ENCODE measurements around the gene NTHL1. TPM values are rescaled to one million over a fixed set of nuclear protein-coding genes. Genes with fewer than 3 reads are reported as not detected.

The NTHL1 gene
- total and polyA plus RNA-seq, 2 of the 8 experiments (the other 6 are each of a cell fraction or from before 2014, with no cell fraction given): 70.9 to 150 TPM

DNA sequence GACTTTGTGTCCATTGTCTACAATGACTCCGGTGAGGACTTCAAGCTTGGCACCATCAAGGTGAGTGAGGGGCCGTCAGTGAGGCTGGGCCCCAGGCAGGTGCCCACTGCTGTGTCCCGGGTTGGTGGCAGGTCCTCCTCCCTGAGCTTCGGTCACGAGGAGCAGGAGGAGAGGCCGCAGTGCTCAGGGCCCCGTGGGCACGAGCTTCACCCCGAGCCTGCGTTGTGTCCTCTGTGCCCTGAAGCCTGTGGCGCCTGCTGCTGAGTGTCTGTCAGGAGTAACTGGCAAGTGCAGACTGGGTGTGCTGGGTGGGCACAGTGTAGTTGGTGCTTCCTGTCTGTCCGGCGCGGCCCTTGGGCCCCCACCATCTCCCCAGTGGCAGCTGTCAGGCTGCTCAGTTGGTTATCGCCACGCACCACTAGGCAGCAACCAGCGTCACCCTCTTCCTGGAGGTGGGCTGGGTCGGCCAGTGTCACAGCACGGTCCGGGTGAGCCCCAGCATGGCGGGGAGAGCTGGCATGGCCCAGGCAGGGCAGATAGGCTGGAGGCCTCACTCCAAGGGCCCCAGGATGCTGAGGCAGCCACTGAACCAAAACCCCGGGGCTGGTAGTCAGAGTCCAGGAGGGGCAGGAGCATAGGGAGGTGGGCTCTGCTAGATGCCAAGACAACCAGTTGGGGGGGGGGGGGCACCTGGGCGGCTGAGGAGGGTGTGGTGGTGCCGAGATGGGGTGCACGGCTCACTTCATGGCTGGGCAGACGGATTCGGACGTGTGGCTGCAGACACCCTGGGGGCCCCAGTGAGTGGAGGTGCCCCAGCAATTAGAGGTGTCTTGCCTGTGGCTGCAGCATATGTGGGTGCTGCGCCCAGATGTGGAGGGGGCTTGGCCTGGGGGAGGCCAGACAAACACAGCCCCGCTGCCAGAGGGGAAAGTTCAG, 39.4 kb upstream of the NTHL1 start (continued):
- TF ChIP-seq MAFK (IDR thresholded peaks at IDR 0.05; ENCODE audit: low read depth, low read length): no peak
- no peak for TF ChIP-seq NANOG (IDR thresholded peaks at IDR 0.05; ENCODE audit: insufficient read depth, low read depth, low read length, poor library complexity, severe bottlenecking)
- TF ChIP-seq SP2 (IDR thresholded peaks at IDR 0.05; ENCODE audit: low read length): no peak
- TF ChIP-seq GTF2F1 (IDR thresholded peaks at IDR 0.05; ENCODE audit: borderline replicate concordance, low read depth, low read length): no peak
- TF ChIP-seq POLR2A (IDR thresholded peaks at IDR 0.05; ENCODE audit: control extremely low read depth in 1 of 2, low read depth in 2 of 2, low read length in 2 of 2): no peak
- TF ChIP-seq SAP30 (IDR thresholded peaks at IDR 0.05; ENCODE audit: insufficient read depth, insufficient replicate concordance, low read length): no peak
- no peak for TF ChIP-seq ASH2L (IDR thresholded peaks at IDR 0.05; ENCODE audit: low read length)
- TF ChIP-seq EGR1 (IDR thresholded peaks at IDR 0.05; ENCODE audit: borderline replicate concordance, low read depth, low read length): no peak
- no peak for TF ChIP-seq SUZ12 (IDR thresholded peaks at IDR 0.05; ENCODE audit: low read length)

Data from H1 (cell line).